GM12878 (cell line): Measurements from ENCODE around the gene SESN1. TPM values are rescaled to one million over a fixed set of nuclear protein-coding genes. Genes with fewer than 3 reads are reported as not detected.
A peak's percentile ranks its signal among the peaks of the same experiment; 100 is the strongest.

ENCODE experiments used
- ATF3 ChIP-seq: IDR thresholded peaks from 2 replicates; pipeline ENCODE4 v1.6.1; 2011; ENCODE audit warnings: low read depth, mild to moderate bottlenecking, low read length, moderate library complexity, borderline replicate concordance; ENCODE audit errors: extremely low read depth
- BRCA1 ChIP-seq: IDR thresholded peaks from 2 replicates; pipeline ENCODE4 v1.6.1; 2011; ENCODE audit warnings: low read depth, low read length, improper control_type of control experiment
- CHD2 ChIP-seq: IDR thresholded peaks from 2 replicates; pipeline ENCODE4 v1.6.1; 2011; ENCODE audit warnings: low read depth, low read length, improper control_type of control experiment, borderline replicate concordance
- IKZF1 ChIP-seq: fragments of 450-650 bp; conservative IDR thresholded peaks from 2 replicates; pipeline ENCODE4 v1.6.1; 2017; ENCODE audit warnings: antibody characterized with exemption, mild to moderate bottlenecking
- JUNB ChIP-seq: IDR thresholded peaks from 2 replicates; pipeline ENCODE4 v1.6.1; 2016; ENCODE audit warnings: antibody characterized with exemption, mild to moderate bottlenecking
- KLF5 ChIP-seq: fragments of 450-650 bp; IDR thresholded peaks from 2 replicates; pipeline ENCODE4 v1.6.1; 2014; ENCODE audit warnings: mild to moderate bottlenecking; ENCODE audit not compliant: partially characterized antibody
- MEF2B ChIP-seq: fragments of 450-650 bp; IDR thresholded peaks from 2 replicates; pipeline ENCODE4 v1.6.1; 2018; ENCODE audit warnings: mild to moderate bottlenecking, moderate library complexity; ENCODE audit not compliant: partially characterized antibody, poor library complexity, severe bottlenecking
- MLLT1 ChIP-seq: fragments of 450-650 bp; IDR thresholded peaks from 2 replicates; pipeline ENCODE4 v1.6.1; 2016; ENCODE audit warnings: mild to moderate bottlenecking
- MTA3 ChIP-seq: IDR thresholded peaks from 2 replicates; pipeline ENCODE4 v1.6.1; 2012; ENCODE audit warnings: low read length, inconsistent platforms, borderline replicate concordance
- NBN ChIP-seq: fragments of 450-650 bp; IDR thresholded peaks from 2 replicates; pipeline ENCODE4 v1.6.1; 2016
- NFYA ChIP-seq: IDR thresholded peaks from 2 replicates; pipeline ENCODE4 v1.6.1; 2011; ENCODE audit warnings: low read depth, mild to moderate bottlenecking, low read length, improper control_type of control experiment, borderline replicate concordance
- NKRF ChIP-seq: fragments of 450-650 bp; conservative IDR thresholded peaks from 2 replicates; pipeline ENCODE4 v1.6.1; 2017; ENCODE audit warnings: mild to moderate bottlenecking, moderate library complexity
- POU2F2 ChIP-seq: IDR thresholded peaks from 3 replicates; pipeline ENCODE4 v1.6.1; 2011; ENCODE audit warnings: low read depth, mild to moderate bottlenecking, low read length, borderline replicate concordance
- RAD51 ChIP-seq: fragments of 450-650 bp; IDR thresholded peaks from 2 replicates; pipeline ENCODE4 v1.6.1; 2016; ENCODE audit warnings: moderate library complexity, mild to moderate bottlenecking, inconsistent platforms
- RELB ChIP-seq: fragments of 450-650 bp; IDR thresholded peaks from 2 replicates; pipeline ENCODE4 v1.6.1; 2017; ENCODE audit warnings: low read depth, mild to moderate bottlenecking, moderate library complexity
- STAT3 ChIP-seq: IDR thresholded peaks from 2 replicates; pipeline ENCODE4 v1.6.1; 2011; ENCODE audit warnings: low read depth, low read length, improper control_type of control experiment
- ZNF274 ChIP-seq: IDR thresholded peaks from one replicate; pipeline ENCODE4 v1.8.0; 2011; ENCODE audit not compliant: insufficient read length, insufficient read depth
- ZNF384 ChIP-seq: IDR thresholded peaks from 2 replicates; pipeline ENCODE4 v1.6.1; 2012; ENCODE audit warnings: low read depth, mild to moderate bottlenecking, low read length, improper control_type of control experiment, borderline replicate concordance
- polyA plus RNA-seq, 11 experiments: library from polyadenylated mRNA; depleted of rRNA in 4 of 11; unstranded in 6 of 11; stranded (reverse) in 5 of 11; fragments of >200 nt; fragmentation: Nextera tagmentation in 4 of 11; fragmentation: Illumina TruSeq in 1 of 11; extraction: Ambion mirVana in 4 of 11; extraction: Trizol in 1 of 11; gene quantifications; 1 replicate in 1 of 11; 2 replicates in 10 of 11; pipeline versions ENCODE4 v1.2.1 to v1.2.3, GENCODE V29; 2011 to 2016; ENCODE audit warnings: inconsistent platforms in 2 of 11, missing spikeins in 2 of 11, low read depth in 1 of 11
- total RNA-seq, 4 experiments: library from RNA; depleted of rRNA in 3 of 4; stranded (reverse); fragments of >200 nt in 3 of 4; fragmentation: Illumina TruSeq in 1 of 4; extraction: Trizol in 1 of 4; gene quantifications; 2 replicates each; pipeline versions ENCODE4 v1.2.1 to v1.2.3, GENCODE V29; 2013 to 2021
- TF ChIP-seq, protein P1 (sequence below): fragments of 450-650 bp; IDR thresholded peaks from 2 replicates; pipeline ENCODE4 v1.6.1; 2016; ENCODE audit warnings: mild to moderate bottlenecking, moderate library complexity, borderline replicate concordance

Gene SESN1
- total and polyA plus RNA-seq, 10 of the 15 experiments (the other 5 are each of a cell fraction or from before 2014, with no cell fraction given) = 1.3 to 13.0 (median 3.3) TPM

- TF ChIP-seq RELB = peak; percentile 65; the same call in 1 of the 2 replicates
- no peak for TF ChIP-seq ZNF274
- peak; percentile 31; the same call in 1 of the 3 replicates for TF ChIP-seq POU2F2
- peak; percentile 87 for TF ChIP-seq ATF3
- TF ChIP-seq NKRF = peak; percentile 27
- TF ChIP-seq JUNB = no peak
- no peak for TF ChIP-seq BRCA1
- no peak; the same call in 1 of the 2 replicates for TF ChIP-seq MTA3
- TF ChIP-seq, protein P1, sequence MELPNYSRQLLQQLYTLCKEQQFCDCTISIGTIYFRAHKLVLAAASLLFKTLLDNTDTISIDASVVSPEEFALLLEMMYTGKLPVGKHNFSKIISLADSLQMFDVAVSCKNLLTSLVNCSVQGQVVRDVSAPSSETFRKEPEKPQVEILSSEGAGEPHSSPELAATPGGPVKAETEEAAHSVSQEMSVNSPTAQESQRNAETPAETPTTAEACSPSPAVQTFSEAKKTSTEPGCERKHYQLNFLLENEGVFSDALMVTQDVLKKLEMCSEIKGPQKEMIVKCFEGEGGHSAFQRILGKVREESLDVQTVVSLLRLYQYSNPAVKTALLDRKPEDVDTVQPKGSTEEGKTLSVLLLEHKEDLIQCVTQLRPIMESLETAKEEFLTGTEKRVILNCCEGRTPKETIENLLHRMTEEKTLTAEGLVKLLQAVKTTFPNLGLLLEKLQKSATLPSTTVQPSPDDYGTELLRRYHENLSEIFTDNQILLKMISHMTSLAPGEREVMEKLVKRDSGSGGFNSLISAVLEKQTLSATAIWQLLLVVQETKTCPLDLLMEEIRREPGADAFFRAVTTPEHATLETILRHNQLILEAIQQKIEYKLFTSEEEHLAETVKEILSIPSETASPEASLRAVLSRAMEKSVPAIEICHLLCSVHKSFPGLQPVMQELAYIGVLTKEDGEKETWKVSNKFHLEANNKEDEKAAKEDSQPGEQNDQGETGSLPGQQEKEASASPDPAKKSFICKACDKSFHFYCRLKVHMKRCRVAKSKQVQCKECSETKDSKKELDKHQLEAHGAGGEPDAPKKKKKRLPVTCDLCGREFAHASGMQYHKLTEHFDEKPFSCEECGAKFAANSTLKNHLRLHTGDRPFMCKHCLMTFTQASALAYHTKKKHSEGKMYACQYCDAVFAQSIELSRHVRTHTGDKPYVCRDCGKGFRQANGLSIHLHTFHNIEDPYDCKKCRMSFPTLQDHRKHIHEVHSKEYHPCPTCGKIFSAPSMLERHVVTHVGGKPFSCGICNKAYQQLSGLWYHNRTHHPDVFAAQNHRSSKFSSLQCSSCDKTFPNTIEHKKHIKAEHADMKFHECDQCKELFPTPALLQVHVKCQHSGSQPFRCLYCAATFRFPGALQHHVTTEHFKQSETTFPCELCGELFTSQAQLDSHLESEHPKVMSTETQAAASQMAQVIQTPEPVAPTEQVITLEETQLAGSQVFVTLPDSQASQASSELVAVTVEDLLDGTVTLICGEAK = peak; percentile 86; the same call in 1 of the 2 replicates
- peak; percentile 18 for TF ChIP-seq MEF2B
- no peak for TF ChIP-seq NFYA
- peak; percentile 49; the same call in 1 of the 2 replicates for TF ChIP-seq MLLT1
- no peak for TF ChIP-seq STAT3
- peak; percentile 94 for TF ChIP-seq NBN
- peak; percentile 43 for TF ChIP-seq RAD51
- no peak for TF ChIP-seq ZNF384
- TF ChIP-seq KLF5 = peak; percentile 76
- TF ChIP-seq CHD2 = no peak
- TF ChIP-seq IKZF1 = peak; percentile 89
These were observed 589 bp upstream of the SESN1 start, which contains the start of gene CEP57L1 (continued) for GRCh38 chr6:109095036-109095834.
